Activated B cell treated with CpG ODN at 0.5 μM for 24 hours (primary cell): Measurements from ENCODE around the gene SPON1. TPM values are rescaled to one million over a fixed set of nuclear protein-coding genes. Genes with fewer than 3 reads are reported as not detected.
"Not testable (repeated sequence)": the region's sequence is repeated elsewhere in the genome, so short reads cannot be mapped to it uniquely, and the experiment has no call there.

ENCODE experiments used
- ATAC-seq: fragments of 200-7000 bp; cut with Tn5 transposase; one replicate; pipeline ENCODE4 v1.10.0; 2021; ENCODE audit warnings: low read depth, mild to moderate bottlenecking, moderate library complexity
- CTCF ChIA-PET: fragments of 350-600 bp; sonication (Branson Sonifier 250); formaldehyde crosslinking; loops from one replicate; lab custom pipeline; 2021; ENCODE audit warnings: antibody characterized with exemption; lab: Charles Lee
- POLR2A ChIA-PET: fragments of 350-600 bp; sonication (Branson Sonifier 250); formaldehyde crosslinking; loops from one replicate; lab custom pipeline; 2021; ENCODE audit warnings: antibody characterized with exemption; lab: Charles Lee
- DNase-seq: peaks from one replicate; pipeline ENCODE4 v3.0.0; 2022
- H3K27ac Mint-ChIP-seq: one replicate; pipeline ENCODE4 v1.8.0; 2020; ENCODE audit warnings: mixed read lengths
- H3K27me3 Mint-ChIP-seq: one replicate; pipeline ENCODE4 v1.8.0; 2021; ENCODE audit warnings: mixed read lengths
- H3K36me3 Mint-ChIP-seq: one replicate; pipeline ENCODE4 v1.8.0; 2021; ENCODE audit warnings: low read depth, mixed read lengths
- H3K4me1 Mint-ChIP-seq: one replicate; pipeline ENCODE4 v1.8.0; 2021; ENCODE audit warnings: mixed read lengths
- H3K4me3 Mint-ChIP-seq: one replicate; pipeline ENCODE4 v1.8.0; 2020; ENCODE audit warnings: mild to moderate bottlenecking, mixed read lengths
- H3K9me3 Mint-ChIP-seq: one replicate; pipeline ENCODE4 v1.8.0; 2020; ENCODE audit warnings: mixed read lengths
- CTCF ChIP-seq: fragments of 200-600 bp; IDR thresholded peaks from one replicate; pipeline ENCODE4 v1.8.0; 2022; ENCODE audit warnings: antibody characterized with exemption, mild to moderate bottlenecking
- intact Hi-C: fragments of 100-400 bp; cut with micrococcal nuclease; formaldehyde crosslinking; loops from one replicate; pipeline ENCODE4 v1.15.1; 2024
- total RNA-seq: library from RNA; stranded (reverse); gene quantifications from 2 replicates; pipeline ENCODE4 v1.2.3, GENCODE V29; 2022

Gene SPON1
- total RNA-seq, 1 donor from 2014 or later: not detected

GRCh38 chr11:14273895-14274294 is 311.4 kb downstream of the SPON1 start:
- Mint-ChIP-seq H3K9me3 (no peaks in the 10 kb centered on the region), H3K4me1 (peaks cover 55% of the 10 kb centered on the region), H3K36me3 (peaks cover 50% of the 10 kb centered on the region), H3K4me3 (no peak overlapping the region), H3K27me3 (no peaks in the 10 kb centered on the region), H3K27ac (peak overlapping the region; percentile 61)
- ATAC-seq (no peak), DNase-seq (no peak)
- intact Hi-C loops: no loop called here
- POLR2A ChIA-PET: no interaction called here
- CTCF ChIA-PET: no interaction called here
- no peak for TF ChIP-seq CTCF

DNA sequence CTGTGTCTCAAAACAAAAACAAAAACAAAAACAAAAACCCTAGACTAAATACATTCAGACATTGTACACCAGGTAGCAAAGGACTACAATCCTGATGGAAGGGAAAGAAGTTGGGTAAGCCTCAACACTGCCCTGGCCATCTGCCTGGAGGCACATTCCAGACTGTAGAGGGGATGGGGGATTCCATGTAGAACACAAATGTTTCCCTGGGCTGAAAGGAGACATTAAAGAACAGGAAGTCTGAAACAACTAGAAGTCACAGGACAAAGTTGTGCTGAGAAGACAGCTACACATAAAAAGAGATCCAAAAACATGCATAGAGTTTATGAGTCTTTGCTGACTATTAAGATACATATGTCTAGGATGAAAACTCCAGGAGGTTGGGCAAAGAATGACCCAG is 312.6 kb downstream of the SPON1 start:
- Mint-ChIP-seq H3K27me3 (no peaks in the 10 kb centered on the region), H3K4me3 (no peak overlapping the region), H3K4me1 (peaks cover 43% of the 10 kb centered on the region), H3K36me3 (peaks cover 61% of the 10 kb centered on the region), H3K9me3 (no peaks in the 10 kb centered on the region), H3K27ac (peak overlapping the region; percentile 41)
- DNase-seq: no peak
- ChIA-PET POLR2A (no interaction called here), CTCF (interaction anchor here (0.8 to 0.9 kb wide), 2 partner anchors 26 to 180 kb away, joined by 3 read pairs; no protein-coding TSS in a partner anchor)
- no peak for ATAC-seq
- intact Hi-C loops: no loop called here
- TF ChIP-seq CTCF: no peak

DNA sequence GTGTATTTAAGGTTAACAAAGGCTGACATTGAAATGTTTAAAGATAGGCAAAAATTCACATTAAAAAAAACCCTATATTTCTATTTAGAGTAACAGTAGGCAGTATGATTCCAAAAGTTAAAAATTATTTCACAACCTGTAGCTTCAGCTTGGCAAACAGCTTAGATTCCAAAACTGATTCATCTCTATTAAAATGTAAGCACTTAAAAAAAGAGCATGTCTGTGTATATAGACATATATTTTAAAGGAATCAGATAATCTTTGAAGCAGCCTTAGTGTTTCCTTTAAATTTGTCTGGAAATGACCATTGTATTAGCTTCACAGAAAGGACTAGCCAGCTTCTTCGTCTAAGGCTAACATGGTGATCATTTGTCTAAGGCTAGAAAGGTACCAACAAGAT is 316.3 kb downstream of the SPON1 start:
- H3K9me3 Mint-ChIP-seq, DNase-seq, H3K27me3 Mint-ChIP-seq, ATAC-seq, intact Hi-C loops, H3K4me3 Mint-ChIP-seq, CTCF ChIA-PET, POLR2A ChIA-PET: not testable (repeated sequence)
- Mint-ChIP-seq H3K4me1 (peaks cover 16% of the 10 kb centered on the region), H3K27ac (peak overlapping the region; percentile 24), H3K36me3 (peaks cover 78% of the 10 kb centered on the region)

DNA sequence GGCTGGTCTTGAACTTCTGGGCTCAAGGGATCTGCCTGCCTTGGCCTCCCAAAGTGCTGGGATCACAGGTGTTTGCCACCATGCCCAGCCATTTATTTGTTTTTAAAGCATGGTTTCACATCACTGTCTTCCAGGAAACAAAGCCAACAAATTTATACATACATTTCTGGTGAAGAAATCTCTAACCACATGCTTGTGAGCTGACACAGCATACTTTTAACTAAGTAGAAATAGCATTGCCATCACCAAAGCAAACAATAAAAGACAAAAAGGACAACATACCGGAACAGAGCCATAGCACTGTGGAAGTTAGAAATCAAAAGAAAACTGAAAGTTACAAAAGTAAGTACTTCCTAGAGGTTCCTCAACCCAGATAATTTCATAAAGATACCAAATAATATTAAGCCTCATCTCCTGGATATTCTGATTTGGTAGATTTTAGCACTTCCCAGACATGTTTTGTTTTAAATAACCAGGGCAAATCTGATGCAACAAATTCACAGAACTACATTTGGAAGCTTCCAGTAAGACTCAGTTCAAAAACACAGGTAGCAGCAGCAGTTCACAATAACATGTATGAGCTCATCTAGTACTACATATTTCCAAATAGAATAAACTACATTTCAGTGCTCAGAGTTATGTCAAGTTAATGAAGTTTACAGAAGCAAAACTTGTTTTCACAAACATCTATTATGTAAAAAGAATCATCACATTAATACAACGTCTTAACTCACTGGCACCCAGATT is 325.8 kb downstream of the SPON1 start:
- no peaks in the 10 kb centered on the region for H3K9me3 Mint-ChIP-seq
- TF ChIP-seq CTCF: no peak
- peak overlapping the region; percentile 57 for H3K27ac Mint-ChIP-seq
- peaks cover 18% of the 10 kb centered on the region for H3K4me1 Mint-ChIP-seq
- ChIA-PET POLR2A (interaction anchor here (0.6 kb wide), 1 partner anchor 48 kb away, joined by 6 read pairs; no protein-coding TSS in a partner anchor), CTCF (interaction anchor here (4.7 kb wide), 1 partner anchor 166 kb away, joined by 21 read pairs; no protein-coding TSS in a partner anchor)
- H3K4me3 Mint-ChIP-seq: no peak overlapping the region
- DNase-seq (no peak), ATAC-seq (no peak)
- H3K27me3 Mint-ChIP-seq: no peaks in the 10 kb centered on the region
- H3K36me3 Mint-ChIP-seq: peaks cover 81% of the 10 kb centered on the region
- intact Hi-C loops: no loop called here

DNA sequence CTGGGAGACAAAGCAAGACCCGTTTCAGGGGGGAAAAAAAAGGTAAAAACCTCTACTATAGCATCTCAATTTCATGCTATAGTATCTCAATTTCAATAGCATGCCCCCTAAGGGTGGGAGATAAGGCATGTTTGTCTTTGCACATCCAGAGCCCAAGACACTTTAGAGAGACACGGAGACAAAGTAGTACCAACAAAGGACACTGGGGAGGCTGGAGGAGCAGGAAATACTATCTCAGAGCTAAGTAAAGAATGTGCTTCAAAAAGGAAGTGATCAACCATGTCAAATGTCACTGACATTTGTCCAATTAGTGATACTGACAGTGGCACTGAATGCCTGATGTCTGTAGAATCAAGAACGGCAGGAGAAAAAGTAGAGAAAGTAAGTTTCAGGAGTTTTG is 327.9 kb downstream of the SPON1 start:
- H3K36me3 Mint-ChIP-seq: peaks cover 82% of the 10 kb centered on the region
- no peak for DNase-seq
- no peak for ATAC-seq
- H3K27me3 Mint-ChIP-seq: no peaks in the 10 kb centered on the region
- CTCF ChIA-PET: interaction anchor here (1.3 to 4.7 kb wide), 2 partner anchors 16 to 164 kb away, joined by 3 to 21 read pairs; no protein-coding TSS in a partner anchor
- TF ChIP-seq CTCF: no peak
- no peak overlapping the region for H3K4me3 Mint-ChIP-seq
- peaks cover 21% of the 10 kb centered on the region for H3K4me1 Mint-ChIP-seq
- H3K27ac Mint-ChIP-seq: no peak overlapping the region
- H3K9me3 Mint-ChIP-seq: no peaks in the 10 kb centered on the region
- POLR2A ChIA-PET: no interaction called here
- intact Hi-C loops: no loop called here
